ENCODE measurements around the gene RPE65. TPM values are rescaled to one million over a fixed set of nuclear protein-coding genes. Genes with fewer than 3 reads are reported as not detected.

Gene RPE65
- polyA plus RNA-seq, 1 donor (not counting 4 experiments of a cell fraction or from before 2014, with no cell fraction given) = not detected

DNA sequence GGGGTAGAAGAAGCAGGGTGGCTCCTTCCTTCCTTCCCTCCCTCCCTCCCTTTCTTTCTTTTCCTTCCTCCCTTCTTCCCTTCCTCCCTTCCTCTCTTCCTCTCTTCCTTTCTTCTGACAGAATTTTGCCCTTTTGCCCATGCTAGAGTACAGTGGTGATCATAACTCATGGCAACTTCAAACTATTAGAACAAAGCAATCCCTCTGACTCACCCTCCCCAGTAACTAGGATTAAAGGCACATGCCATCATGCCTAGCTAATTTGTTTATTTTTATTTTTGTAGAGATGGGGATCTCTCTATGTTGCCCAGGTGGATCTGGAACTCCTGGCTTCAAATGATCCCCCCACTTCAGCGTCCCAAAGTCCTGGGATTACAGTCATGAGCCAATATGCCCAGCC is 10.0 kb upstream of the RPE65 start:
- Histone ChIP-seq H3K36me3 (ENCODE audit: control insufficient read depth in 2 of 2, extremely low read depth in 1 of 2, insufficient read depth in 2 of 2, low read length in 2 of 2) (no peaks in the 10 kb centered on the region), H3K9me1 (ENCODE audit: control insufficient read depth, extremely low read depth, insufficient read depth, low read length) (no peaks in the 10 kb centered on the region), H3K9me3 (ENCODE audit: control insufficient read depth, low read depth, low read length) (no peaks in the 10 kb centered on the region), H3K27me3 (ENCODE audit: control insufficient read depth, extremely low read depth, insufficient read depth, low read length) (no peaks in the 10 kb centered on the region), H3K27ac (ENCODE audit: control insufficient read depth, insufficient read depth, low read length) (no peak overlapping the region), H3K79me2 (ENCODE audit: control insufficient read depth, insufficient read depth, low read length) (no peaks in the 10 kb centered on the region), H3K4me3 (ENCODE audit: control insufficient read depth in 2 of 3, extremely low read depth in 1 of 3, insufficient read depth in 2 of 3, low read depth in 1 of 3, low read length in 3 of 3) (no peak overlapping the region), H3K9ac (ENCODE audit: control insufficient read depth, extremely low read depth, insufficient read depth, low read length) (no peak overlapping the region), H4K20me1 (ENCODE audit: control insufficient read depth, extremely low read depth, insufficient read depth, low read length) (no peaks in the 10 kb centered on the region), H3K4me2 (ENCODE audit: control insufficient read depth, extremely low read depth, insufficient read depth, low read depth, low read length) (no peak overlapping the region), H3K4me1 (ENCODE audit: control insufficient read depth, extremely low read depth, insufficient read depth, low read length) (peaks cover 2% of the 10 kb centered on the region), H2AFZ (ENCODE audit: control insufficient read depth, low read length) (no peak overlapping the region)
- FAIRE-seq = no peak
- dilution Hi-C loops (cut with MboI; ENCODE audit: extremely low pct_ligation_motif_present, low sequenced_read_pairs) = no loop called here
- TF ChIP-seq, protein P1, sequence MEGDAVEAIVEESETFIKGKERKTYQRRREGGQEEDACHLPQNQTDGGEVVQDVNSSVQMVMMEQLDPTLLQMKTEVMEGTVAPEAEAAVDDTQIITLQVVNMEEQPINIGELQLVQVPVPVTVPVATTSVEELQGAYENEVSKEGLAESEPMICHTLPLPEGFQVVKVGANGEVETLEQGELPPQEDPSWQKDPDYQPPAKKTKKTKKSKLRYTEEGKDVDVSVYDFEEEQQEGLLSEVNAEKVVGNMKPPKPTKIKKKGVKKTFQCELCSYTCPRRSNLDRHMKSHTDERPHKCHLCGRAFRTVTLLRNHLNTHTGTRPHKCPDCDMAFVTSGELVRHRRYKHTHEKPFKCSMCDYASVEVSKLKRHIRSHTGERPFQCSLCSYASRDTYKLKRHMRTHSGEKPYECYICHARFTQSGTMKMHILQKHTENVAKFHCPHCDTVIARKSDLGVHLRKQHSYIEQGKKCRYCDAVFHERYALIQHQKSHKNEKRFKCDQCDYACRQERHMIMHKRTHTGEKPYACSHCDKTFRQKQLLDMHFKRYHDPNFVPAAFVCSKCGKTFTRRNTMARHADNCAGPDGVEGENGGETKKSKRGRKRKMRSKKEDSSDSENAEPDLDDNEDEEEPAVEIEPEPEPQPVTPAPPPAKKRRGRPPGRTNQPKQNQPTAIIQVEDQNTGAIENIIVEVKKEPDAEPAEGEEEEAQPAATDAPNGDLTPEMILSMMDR (optimal IDR thresholded peaks at IDR 0.05 in 1 of 3, IDR thresholded peaks at IDR 0.05 in 1 of 3, conservative IDR thresholded peaks at IDR 0.05 in 1 of 3; ENCODE audit: extremely low read depth in 1 of 3, insufficient read depth in 2 of 3, low read length in 3 of 3) = no peak
- no peak for TF ChIP-seq EZH2 (IDR thresholded peaks at IDR 0.05; ENCODE audit: low read length)
- DNase-seq (ENCODE audit: low read depth, low spot score) = no peak

DNA sequence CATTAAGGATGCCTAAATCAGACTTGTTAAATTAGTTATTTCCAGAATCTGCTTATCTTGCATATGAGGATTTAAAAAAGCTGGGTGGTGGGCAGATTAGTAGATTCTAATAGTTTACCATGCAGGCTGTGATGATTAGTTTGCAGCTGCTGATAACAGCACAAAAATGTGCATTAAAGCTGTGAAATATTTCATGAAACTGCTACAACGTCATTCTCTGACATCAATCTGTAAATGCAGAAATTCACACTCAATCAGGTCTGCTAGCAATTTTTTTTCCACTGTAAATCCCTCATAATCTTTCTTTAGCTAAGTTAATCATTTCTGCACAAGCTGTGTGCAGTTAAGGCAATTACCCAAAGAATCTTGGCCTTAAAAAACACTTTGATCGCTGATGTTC is 9.3 kb upstream of the RPE65 start:
- Histone ChIP-seq H3K79me2 (ENCODE audit: control insufficient read depth, insufficient read depth, low read length) (no peaks in the 10 kb centered on the region), H3K4me3 (ENCODE audit: control insufficient read depth in 2 of 3, extremely low read depth in 1 of 3, insufficient read depth in 2 of 3, low read depth in 1 of 3, low read length in 3 of 3) (no peak overlapping the region), H4K20me1 (ENCODE audit: control insufficient read depth, extremely low read depth, insufficient read depth, low read length) (no peaks in the 10 kb centered on the region), H3K27me3 (ENCODE audit: control insufficient read depth, extremely low read depth, insufficient read depth, low read length) (no peaks in the 10 kb centered on the region), H3K4me1 (ENCODE audit: control insufficient read depth, extremely low read depth, insufficient read depth, low read length) (peaks cover 9% of the 10 kb centered on the region), H2AFZ (ENCODE audit: control insufficient read depth, low read length) (no peak overlapping the region), H3K36me3 (ENCODE audit: control insufficient read depth in 2 of 2, extremely low read depth in 1 of 2, insufficient read depth in 2 of 2, low read length in 2 of 2) (no peaks in the 10 kb centered on the region), H3K9me3 (ENCODE audit: control insufficient read depth, low read depth, low read length) (no peaks in the 10 kb centered on the region), H3K4me2 (ENCODE audit: control insufficient read depth, extremely low read depth, insufficient read depth, low read depth, low read length) (no peak overlapping the region), H3K27ac (ENCODE audit: control insufficient read depth, insufficient read depth, low read length) (no peak overlapping the region), H3K9me1 (ENCODE audit: control insufficient read depth, extremely low read depth, insufficient read depth, low read length) (no peaks in the 10 kb centered on the region), H3K9ac (ENCODE audit: control insufficient read depth, extremely low read depth, insufficient read depth, low read length) (no peak overlapping the region)
- TF ChIP-seq EZH2 (IDR thresholded peaks at IDR 0.05; ENCODE audit: low read length) = no peak
- TF ChIP-seq, protein P1 (optimal IDR thresholded peaks at IDR 0.05 in 1 of 3, IDR thresholded peaks at IDR 0.05 in 1 of 3, conservative IDR thresholded peaks at IDR 0.05 in 1 of 3; ENCODE audit: extremely low read depth in 1 of 3, insufficient read depth in 2 of 3, low read length in 3 of 3) = no peak
- dilution Hi-C loops (cut with MboI; ENCODE audit: extremely low pct_ligation_motif_present, low sequenced_read_pairs) = no loop called here
- FAIRE-seq (no peak), DNase-seq (ENCODE audit: low read depth, low spot score) (no peak)
